Activated effector memory CD4-positive, alpha-beta T cell treated with anti-CD3 and anti-CD28 coated beads, Interleukin-2, amount 50 U/mL, for 16 hours (primary cell): ENCODE results near the gene VAV2.

ENCODE experiments used
- DNase-seq: peaks from one replicate; pipeline ENCODE4 v3.0.0-alpha.2; 2020

The VAV2 gene

GRCh38 chr9:133848471-133849109 is 143.5 kb downstream of the VAV2 start:
- no peak for DNase-seq

- DNase-seq, result no peak
Measured at GRCh38 chr9:133846483-133847090, 145.5 kb downstream of the VAV2 start.

DNA sequence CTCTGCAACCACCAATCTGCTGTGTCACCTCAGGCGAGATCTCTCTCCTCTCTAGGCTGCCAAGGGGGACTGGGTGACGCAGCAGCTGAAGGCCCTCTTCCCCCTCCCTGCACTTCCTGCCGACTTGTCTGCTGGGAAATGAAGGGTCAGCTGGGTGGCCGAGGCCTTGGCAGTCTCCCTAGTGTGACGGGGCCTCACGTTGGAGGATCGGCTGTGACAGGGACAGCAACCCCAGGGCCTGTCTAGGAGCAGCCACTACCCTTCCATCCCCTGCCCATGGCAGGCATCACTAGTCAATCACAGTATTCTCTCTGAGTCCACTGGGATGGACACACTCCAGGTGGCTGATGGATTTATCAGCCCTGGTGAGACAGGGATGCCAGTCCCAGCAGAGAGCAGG is 146.7 kb downstream of the VAV2 start:
- no peak for DNase-seq

GRCh38 chr9:133844881-133845410 is 147.2 kb downstream of the VAV2 start:
- DNase-seq, result no peak

- DNase-seq, result no peak
Measured at GRCh38 chr9:133844398-133844784, 147.7 kb downstream of the VAV2 start.

- no peak for DNase-seq
Measured at GRCh38 chr9:133843751-133844397, 148.2 kb downstream of the VAV2 start.

GRCh38 chr9:133843250-133843649 is 148.9 kb downstream of the VAV2 start:
- no peak for DNase-seq

DNA sequence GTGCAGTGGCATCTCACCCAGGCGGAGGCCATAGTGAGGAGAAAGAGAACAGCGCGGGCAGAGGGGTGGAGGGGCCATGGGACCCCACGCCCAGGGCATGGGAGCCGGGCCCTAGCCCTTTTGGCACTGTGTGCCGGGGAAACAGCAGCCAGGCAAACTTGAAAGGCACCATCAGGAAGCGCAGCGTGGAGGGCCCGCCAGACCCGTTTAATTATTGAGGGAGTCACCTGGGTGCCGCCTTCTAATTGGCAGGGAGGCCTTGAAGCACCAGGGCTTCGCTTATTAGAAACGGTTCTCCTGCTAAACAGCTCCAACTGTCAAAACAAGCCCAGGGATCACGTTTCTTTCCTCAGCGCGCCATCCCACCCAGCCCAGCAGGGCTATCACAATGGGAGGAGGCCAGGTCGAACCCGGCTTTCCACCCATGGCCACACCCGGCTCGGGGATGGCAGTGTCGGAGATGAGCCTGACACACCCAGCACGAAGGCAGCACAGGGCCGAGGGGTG is 149.3 kb downstream of the VAV2 start:
- DNase-seq, result no peak

DNA sequence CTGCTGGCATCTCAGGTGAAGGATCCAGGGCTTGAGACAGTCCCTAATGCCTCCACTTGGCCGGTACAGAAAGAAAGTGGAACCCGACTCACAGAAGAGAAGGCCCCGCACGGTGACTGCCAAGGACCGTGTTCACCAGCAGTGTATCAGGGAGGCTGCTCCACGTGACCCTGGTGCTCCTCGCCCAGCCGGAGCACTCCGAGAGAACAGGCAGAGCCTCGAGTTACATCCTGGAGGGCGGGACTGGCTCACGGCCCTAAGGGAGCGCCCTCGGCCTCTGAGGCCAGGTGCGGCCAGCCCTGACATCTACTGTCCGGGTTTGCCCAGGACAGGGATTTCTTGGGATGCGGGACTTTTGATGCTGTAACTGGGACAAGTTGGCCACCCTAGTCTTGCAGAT is 149.9 kb downstream of the VAV2 start:
- no peak for DNase-seq

- DNase-seq, result no peak
Measured at GRCh38 chr9:133841167-133841812, 150.8 kb downstream of the VAV2 start.

DNA sequence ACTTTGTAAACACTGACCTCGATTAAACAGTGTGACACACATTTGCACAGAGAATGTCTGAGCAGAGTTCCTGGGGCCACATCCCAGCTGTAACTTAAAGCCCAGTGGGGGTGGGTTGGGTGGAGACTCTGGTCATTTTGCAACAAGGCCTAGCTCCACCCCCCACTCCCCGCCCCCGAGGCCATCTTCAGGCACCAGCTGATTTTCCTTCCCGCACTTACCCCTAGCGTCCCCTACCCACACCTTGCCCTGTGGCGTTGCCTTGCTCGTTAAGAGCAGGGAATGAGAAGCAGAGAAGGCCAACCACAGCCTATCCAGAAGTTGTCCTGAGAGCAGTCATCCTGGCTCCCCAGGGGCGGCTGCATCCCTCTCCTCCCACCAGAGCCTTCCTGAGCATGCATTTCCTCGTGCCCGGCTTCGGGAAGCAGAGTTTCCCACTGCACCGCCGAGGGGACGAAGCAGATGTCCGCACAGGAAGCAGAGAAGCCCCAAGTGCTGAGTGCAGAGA is 152.2 kb downstream of the VAV2 start:
- DNase-seq, result no peak

DNA sequence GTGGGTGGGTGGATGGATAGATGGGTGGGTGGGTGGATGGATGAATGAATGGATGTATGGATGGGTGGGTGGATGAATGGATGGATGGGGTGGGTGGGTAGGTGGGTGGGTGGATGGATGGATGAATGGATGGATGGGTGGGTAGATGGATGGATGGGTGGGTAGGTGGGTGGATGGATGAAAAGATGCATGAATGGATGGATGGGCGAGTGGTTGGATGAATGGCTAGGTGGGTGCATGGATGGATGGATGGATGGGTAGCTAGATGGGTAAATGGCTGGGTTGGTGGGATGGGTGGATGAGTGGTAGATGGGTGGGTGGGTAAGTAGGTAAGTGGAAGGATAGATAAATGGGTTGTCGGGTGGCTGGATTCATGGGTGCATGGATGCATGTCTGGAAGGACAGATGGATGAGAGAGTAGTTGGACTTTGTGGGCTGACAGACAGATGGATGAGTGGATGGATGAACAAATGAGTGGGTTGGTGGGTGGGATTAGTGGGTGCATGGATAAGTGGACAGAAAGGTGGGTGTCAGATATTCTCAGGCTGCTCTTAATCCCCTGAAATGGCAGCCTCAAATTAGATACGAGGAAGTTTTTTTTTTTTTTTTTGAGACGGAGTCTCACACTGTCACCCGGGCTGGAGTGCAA is 153.1 kb downstream of the VAV2 start:
- DNase-seq, result no peak

- DNase-seq, result no peak
Measured at GRCh38 chr9:133837627-133838597, 154.2 kb downstream of the VAV2 start.

GRCh38 chr9:133836818-133837217 is 155.3 kb downstream of the VAV2 start:
- no peak for DNase-seq

DNA sequence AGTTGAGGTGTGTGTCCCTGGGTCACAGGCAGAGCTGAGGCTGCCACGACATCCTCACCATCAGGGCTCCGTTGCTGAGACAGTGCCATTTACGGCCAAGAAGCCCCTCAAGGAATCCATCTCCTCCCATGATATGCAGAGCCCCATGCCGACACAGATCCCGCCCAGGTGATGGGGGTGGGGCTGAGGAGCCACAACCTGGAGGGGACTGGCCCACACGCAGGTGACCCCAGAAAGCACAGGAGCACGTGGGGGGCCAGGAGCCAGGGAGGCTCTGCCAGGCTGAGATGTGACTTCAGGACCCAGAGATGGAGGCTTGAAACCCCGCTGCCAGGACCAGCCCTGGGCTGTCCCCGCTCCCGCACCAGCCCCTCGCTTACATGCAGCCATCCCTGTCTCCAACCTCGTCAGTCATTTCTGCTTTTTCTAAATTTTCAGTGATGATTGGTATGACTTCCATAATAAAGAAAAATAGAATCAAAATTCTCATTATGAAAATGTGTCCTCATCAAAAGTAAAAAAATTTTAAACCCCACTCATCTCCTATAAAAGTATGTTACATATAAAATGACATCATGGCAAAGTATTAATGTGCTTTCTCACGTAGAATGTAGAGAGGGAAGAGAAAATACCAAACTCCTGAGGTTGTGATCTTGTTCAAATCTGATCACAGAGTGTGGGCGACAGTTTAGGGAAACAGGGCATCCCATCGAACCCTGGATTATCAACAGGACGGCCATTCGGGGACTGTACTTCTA is 155.9 kb downstream of the VAV2 start:
- DNase-seq, result no peak

DNA sequence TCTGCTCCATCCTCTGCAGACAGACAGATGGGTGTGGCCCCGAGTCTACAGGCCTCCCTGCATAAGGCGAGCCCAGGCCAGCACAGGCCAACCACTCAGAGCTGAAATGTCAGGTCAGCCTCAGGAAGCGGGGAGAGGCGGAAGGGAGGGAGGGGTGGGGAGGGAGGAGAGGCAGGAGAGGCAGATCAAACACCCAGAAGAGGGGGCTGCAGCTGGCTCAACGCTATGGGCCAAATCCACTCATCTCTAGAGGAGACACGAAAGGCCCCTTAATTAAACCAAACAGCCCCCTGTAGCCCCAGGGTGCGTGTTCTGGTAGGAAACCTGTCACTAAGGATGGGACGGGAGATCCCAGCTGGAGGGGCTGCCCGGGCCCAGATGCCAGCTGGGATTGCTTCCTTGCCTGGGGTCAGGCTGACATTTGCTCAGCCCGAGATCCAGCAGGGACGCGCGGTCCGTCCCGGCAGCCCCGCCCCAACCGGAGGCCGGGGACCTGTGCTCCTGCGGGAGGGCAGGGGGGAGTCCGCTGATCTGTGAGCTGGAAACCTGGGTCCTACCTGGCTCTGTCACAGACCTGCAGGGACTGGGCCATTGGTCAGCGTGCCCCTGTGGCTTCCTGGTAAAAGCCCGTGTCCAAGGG is 156.7 kb downstream of the VAV2 start:
- no peak for DNase-seq

GRCh38 chr9:133834080-133834976 is 157.8 kb downstream of the VAV2 start:
- DNase-seq, result no peak

DNA sequence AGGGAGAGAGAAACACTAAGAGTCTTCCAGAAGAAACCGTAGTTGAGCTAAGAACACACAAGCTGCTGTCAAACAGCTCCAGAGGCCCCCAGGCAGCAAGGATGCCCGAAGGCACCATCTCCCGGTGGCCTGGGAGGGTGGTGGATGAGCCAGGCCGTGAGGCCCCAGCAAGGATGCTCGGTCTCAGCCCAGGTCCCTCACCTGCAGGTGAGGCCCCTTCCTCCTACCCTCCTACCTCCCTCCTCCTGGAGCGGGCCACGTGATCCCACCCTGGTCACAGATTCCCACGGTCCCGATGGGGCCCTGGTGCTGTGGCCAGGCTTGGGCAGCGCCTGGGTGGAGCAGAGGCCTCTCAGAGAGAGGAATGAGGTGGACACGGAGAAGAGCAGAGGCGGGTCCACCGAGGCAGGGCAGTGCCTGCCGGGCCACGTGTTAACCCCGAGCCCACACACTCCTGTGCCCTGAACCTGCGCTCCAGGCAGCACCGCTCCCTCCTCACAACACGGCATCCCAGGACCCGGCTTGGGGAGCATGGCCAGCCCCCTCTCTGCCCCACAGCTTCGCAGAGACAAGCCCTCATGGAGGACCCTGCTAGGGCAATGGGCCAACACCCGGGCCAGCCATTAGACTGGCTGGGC is 158.6 kb downstream of the VAV2 start:
- no peak for DNase-seq

DNA sequence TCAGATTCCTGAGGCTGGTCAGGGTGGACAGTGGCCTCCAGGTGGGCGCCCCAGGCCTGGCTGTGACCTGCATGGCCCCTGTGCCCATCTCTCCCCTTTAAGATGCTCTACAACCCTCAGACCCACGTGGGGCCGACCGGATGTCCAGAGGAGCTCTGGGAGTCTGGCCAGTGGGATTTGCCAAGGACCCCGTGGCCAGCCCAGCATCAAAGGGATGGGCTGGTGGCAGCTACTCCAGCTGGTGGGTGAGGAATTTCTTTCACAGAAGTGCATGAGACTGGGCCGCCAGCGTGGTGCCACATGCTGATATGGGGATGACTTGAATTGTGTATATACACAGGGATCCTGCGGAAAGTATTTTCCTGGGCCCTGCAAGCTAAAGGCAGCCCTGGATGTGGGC is 159.2 kb downstream of the VAV2 start:
- DNase-seq, result no peak
